ENCODE data around the gene PRORP. TPM values are rescaled to one million over a fixed set of nuclear protein-coding genes. Genes with fewer than 3 reads are reported as not detected.

The PRORP gene
- total RNA-seq = 25.1 and 52.2 TPM in 2 replicates

DNA sequence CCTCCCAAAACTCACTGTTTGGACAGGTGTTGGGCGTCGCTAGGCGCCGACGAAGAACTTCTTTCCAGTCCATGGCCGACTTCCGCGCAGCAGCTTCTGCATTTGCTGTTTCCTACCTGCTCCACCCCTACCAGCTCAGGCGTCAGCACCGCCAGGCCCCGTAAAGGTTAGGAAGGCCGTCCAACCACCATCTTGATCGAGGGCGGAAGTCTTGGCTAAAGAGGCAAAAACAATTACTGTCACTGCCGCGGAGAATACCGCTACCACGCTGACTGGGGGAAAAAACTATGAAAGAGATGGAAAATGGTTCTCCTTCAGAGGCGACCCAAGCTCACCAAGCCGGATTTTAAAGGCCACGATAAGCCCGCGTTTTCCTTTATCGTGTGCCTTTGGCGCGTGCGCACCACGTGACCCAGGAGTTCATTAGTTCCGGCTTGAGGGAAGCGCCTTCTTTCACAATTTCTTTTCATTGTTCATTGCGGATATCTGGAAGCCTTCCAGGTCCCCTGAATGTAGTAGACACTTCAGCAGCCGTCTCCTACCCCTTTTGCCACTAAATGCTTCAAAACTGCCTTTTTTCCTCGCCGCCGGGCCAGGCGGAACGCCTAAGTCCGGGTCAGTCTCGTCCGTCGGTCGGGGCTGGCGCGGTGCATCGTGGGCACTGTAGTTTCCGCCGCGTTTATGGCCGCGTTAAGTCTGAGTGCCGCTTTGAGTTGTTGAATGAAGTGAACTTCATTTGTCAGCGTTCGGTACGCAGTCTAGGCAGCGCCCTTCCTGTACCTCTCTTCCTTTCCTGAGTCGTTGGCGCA lies at the start of gene PRORP, which contains the start of gene PPP2R3C:
Gene PRORP, plus strand, starts transcription at position 666 of the 809 bp plus-strand sequence. CDS start 694 bp downstream, outside the sequence.
Gene PPP2R3C, minus strand, starts transcription at position 104 of the 809 bp plus-strand sequence. Its CDS starts 31 bp downstream, at position 73.

Other genes starting within 250 kb of the PRORP start
- 14.3 and 34.2 TPM in 2 replicates for gene BAZ1A, start 247.2 kb upstream of the PRORP start, total RNA-seq
- gene SRP54, start 139.6 kb upstream of the PRORP start, total RNA-seq = 71.1 and 73.9 TPM in 2 replicates
- 33.3 and 45.9 TPM in 2 replicates for gene FAM177A1, start 76.3 kb upstream of the PRORP start, total RNA-seq
- 9.9 and 11.4 TPM in 2 replicates for gene PPP2R3C, start 562 bp upstream of the PRORP start, total RNA-seq
- 90.3 and 177 TPM in 2 replicates for gene PSMA6, start 169.8 kb downstream of the PRORP start, total RNA-seq

Data from placental epithelial cell (primary cell).